Measurements from ENCODE around the gene MORN1.

MORN1 gene

DNA sequence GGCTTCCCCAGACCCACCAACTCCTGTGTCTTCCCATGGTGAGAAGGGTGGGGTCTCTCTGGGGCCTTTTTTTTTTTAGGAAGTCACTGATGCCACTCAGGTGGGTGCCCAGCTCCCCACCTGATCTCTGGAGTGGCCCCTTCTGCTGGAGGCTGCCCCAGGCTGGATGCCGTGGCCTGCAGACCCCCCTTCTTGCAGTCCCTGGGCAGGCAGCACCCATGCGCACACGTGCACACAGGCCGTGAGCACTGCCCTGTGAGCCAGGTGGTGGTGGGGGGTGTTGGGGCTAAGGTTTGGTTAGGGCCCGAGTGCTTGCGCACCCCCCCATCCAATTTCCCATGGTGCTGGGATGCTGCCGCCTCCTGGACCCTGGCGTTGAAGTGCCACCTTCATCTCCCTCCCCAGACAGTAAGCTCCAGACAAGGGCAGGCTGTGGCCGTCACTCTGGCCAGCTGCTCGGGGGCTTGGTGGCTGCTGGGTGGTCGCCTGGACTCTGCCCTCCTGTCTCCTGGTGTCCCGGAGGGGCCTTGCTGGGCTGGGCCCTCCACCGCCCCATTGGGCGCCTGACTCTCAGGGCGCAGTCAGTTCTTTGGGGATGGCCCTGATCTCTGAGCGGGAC is 112.7 kb downstream of the MORN1 start:
- Histone ChIP-seq H3K4me3 (ENCODE audit: low read length) (no peak overlapping the region), H3K27me3 (ENCODE audit: control insufficient read depth, insufficient read depth, low read length) (no peaks in the 10 kb centered on the region), H3K36me3 (ENCODE audit: control insufficient read depth, low read depth, low read length) (no peaks in the 10 kb centered on the region), H3K9me3 (ENCODE audit: control insufficient read depth, low read depth, low read length) (no peaks in the 10 kb centered on the region), H3K27ac (ENCODE audit: low read length) (no peak overlapping the region), H3K9ac (ENCODE audit: low read length) (no peak overlapping the region), H3K4me1 (ENCODE audit: control insufficient read depth, low read depth, low read length) (peaks cover 44% of the 10 kb centered on the region)

DNA sequence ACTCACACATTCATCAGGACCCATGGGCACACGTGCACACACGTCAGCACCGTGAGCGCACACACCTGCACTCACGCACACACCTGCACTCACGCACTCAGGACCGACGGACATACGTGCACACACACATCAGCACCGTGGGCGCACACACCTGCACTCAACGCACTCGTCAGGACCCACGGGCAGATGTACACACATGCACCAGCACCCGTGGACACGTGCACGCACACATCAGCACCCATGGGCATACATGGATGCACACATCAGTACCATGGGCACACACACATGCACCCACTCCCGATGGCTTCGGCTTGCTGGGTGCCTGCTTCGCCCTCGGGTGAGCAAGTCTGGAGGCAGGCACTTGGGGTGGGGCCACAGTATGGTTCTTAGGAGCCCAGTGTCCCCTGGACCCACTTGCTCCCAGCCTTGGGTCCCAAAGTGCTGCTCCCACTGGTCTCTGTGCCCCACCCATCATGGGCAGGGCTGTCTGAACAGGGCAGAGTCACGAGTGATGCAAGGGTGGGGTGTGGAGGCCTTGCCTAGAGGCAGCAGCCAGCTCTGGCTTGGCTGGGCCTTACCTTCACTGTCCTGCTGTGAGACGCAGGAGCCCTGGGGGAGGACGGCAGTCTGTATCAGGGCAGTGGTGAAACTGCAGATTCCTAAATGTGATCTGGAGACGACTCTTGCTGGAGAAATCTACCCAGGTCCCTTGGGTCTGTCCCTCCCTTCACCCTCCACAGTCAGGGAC is 113.4 kb downstream of the MORN1 start:
- H3K27me3 ChIP-seq (ENCODE audit: control insufficient read depth, insufficient read depth, low read length) = no peaks in the 10 kb centered on the region
- no peak overlapping the region for H3K4me3 ChIP-seq (ENCODE audit: low read length)
- H3K9me3 ChIP-seq (ENCODE audit: control insufficient read depth, low read depth, low read length) = no peaks in the 10 kb centered on the region
- no peaks in the 10 kb centered on the region for H3K36me3 ChIP-seq (ENCODE audit: control insufficient read depth, low read depth, low read length)
- H3K27ac ChIP-seq (ENCODE audit: low read length) = peak overlapping the region; percentile 20
- no peak overlapping the region for H3K9ac ChIP-seq (ENCODE audit: low read length)
- peaks cover 44% of the 10 kb centered on the region for H3K4me1 ChIP-seq (ENCODE audit: control insufficient read depth, low read depth, low read length)

DNA sequence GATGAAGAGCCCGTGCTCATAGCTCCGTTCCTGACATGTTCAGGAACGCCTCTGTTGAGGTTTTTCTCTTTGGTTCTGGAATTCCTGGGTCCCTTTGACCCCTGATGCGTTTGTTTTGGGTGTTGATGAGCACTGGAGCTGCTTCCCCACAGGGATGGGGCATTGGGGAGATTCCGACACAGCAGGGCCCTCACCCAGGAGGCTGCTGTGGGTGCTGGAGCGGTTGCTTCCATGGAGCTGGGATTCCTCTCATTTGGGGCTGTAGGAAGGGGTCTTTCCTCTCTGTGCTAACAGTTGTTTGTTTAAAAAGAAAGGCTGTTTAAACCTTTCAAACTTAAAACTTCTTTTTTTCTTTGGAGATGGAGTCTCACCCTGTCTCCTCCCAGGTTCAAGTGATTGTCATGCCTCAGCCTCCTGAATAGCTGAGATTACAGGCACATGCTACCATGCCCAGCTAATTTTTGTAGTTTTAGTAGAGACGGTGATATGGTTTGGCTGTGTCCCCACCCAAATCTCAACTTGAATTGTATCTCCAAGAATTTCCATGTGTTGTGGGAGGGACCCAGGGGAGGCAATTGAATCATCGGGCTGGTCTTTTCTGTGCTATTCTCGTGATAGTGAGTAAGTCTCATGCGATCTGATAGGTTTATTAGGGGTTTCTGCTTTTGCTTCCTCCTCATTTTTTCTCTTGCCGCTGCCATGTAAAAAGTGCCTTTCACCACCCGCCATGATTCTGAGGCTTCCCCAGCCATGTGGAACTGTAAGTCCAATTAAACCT is 114.4 kb downstream of the MORN1 start:
- Histone ChIP-seq H3K4me3 (ENCODE audit: low read length) (no peak overlapping the region), H3K9ac (ENCODE audit: low read length) (no peak overlapping the region), H3K36me3 (ENCODE audit: control insufficient read depth, low read depth, low read length) (no peaks in the 10 kb centered on the region), H3K4me1 (ENCODE audit: control insufficient read depth, low read depth, low read length) (peaks cover 48% of the 10 kb centered on the region), H3K27me3 (ENCODE audit: control insufficient read depth, insufficient read depth, low read length) (no peaks in the 10 kb centered on the region), H3K27ac (ENCODE audit: low read length) (no peak overlapping the region), H3K9me3 (ENCODE audit: control insufficient read depth, low read depth, low read length) (no peaks in the 10 kb centered on the region)

DNA sequence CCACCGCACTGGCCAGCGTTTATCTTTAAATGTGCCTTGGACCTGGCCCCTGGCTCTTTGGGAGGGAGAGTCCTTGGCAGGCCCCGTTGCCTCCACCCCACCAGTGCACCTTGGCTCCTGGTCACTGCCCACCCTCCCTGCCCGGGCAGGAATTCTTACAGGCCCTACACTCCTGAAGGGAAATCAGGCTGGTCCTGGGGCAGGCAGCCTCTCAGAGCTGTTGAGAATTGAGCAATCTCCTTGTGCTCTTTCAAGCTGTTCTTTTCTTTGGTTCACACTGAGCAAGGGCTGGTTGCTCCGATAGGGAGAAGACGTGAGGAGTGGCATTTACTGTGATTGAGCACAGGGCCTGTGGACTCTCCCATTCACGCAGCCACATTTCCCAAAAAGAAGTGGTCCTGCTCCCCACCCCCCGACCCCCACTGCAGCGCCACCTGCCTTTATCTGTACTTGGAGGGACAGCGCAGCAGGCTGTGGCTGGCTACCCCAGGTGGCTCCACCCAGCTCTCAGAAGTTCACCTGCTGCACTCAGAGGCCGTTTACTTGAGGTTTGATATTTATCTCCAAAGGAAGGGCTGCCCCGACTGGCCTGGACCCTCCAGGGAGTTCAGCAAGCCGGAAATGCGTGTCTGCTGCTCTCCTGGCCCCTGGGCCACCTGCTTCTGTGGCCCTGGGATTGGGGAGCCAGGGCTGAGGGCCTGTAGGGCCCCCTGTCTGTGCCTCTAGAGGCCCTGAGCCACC is 115.4 kb downstream of the MORN1 start:
- Histone ChIP-seq H3K4me1 (ENCODE audit: control insufficient read depth, low read depth, low read length) (peaks cover 56% of the 10 kb centered on the region), H3K4me3 (ENCODE audit: low read length) (no peak overlapping the region), H3K9me3 (ENCODE audit: control insufficient read depth, low read depth, low read length) (no peaks in the 10 kb centered on the region), H3K36me3 (ENCODE audit: control insufficient read depth, low read depth, low read length) (no peaks in the 10 kb centered on the region), H3K9ac (ENCODE audit: low read length) (no peak overlapping the region), H3K27me3 (ENCODE audit: control insufficient read depth, insufficient read depth, low read length) (no peaks in the 10 kb centered on the region), H3K27ac (ENCODE audit: low read length) (no peak overlapping the region)

DNA sequence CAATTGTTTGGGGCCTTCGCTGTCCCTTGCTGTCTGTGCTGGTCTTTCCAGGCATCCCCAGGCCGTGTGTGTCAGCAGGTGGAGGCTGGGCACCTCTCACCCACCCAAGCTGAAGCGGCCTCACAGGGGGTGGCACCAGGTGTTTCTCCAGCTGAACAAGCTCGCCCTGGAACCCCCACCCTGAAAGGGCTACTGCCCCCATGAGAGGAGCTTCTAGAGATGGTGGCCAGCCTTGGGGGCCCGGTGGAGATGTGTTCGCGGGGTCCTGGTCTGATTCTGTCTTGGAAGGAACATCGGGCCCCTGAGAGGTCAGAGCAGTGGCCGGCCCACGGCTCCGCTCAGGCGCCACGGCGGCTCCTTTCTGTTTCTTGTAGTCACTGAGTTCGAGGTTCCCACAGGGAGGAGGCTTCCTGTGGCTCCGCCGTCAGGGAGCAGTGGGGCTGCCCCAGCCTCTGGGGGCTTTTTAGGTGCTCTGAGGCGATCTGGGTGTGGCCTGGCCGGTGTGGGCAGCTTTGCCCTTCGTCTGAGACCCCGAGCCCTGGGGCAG is 116.4 kb downstream of the MORN1 start:
- no peak overlapping the region for H3K4me3 ChIP-seq (ENCODE audit: low read length)
- H3K4me1 ChIP-seq (ENCODE audit: control insufficient read depth, low read depth, low read length) = peaks cover 62% of the 10 kb centered on the region
- no peaks in the 10 kb centered on the region for H3K9me3 ChIP-seq (ENCODE audit: control insufficient read depth, low read depth, low read length)
- no peaks in the 10 kb centered on the region for H3K27me3 ChIP-seq (ENCODE audit: control insufficient read depth, insufficient read depth, low read length)
- H3K27ac ChIP-seq (ENCODE audit: low read length) = no peak overlapping the region
- H3K36me3 ChIP-seq (ENCODE audit: control insufficient read depth, low read depth, low read length) = no peaks in the 10 kb centered on the region
- no peak overlapping the region for H3K9ac ChIP-seq (ENCODE audit: low read length)

DNA sequence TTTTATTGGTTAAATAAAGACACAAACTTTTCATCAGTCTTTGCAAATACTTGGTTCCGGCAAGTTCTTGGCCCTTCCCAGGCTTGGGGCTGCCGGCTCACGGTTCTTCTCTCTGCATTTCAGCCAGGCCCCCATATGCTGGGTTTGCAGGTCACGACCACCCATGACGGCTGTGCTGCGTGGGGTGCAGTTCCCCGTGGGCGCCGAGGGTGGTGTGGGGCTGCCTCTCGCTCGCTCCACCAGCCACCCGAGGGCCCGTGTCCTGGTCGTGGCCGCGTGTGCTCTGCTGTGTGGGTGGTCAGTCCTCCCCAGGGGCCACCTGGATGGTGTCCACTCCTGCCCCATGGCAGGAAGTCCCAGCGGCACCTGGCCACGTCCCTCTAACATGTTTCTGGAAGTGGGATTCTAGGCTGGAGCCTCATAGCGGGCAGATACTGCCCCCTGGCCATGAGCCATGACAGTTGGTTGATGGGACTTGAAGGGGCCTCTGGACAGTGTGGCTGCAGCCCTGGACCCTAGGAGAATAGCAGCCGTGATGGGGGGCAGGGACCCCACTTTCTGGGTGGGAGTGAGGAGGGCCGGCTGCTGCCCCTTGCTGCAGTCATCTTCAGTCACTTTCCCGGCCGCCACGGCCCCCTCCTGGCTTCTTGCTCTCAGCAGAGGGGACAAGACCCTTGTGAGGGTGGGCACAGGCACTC is 117.0 kb downstream of the MORN1 start:
- Histone ChIP-seq H3K4me1 (ENCODE audit: control insufficient read depth, low read depth, low read length) (peaks cover 55% of the 10 kb centered on the region), H3K27me3 (ENCODE audit: control insufficient read depth, insufficient read depth, low read length) (no peaks in the 10 kb centered on the region), H3K36me3 (ENCODE audit: control insufficient read depth, low read depth, low read length) (no peaks in the 10 kb centered on the region), H3K4me3 (ENCODE audit: low read length) (no peak overlapping the region), H3K9ac (ENCODE audit: low read length) (no peak overlapping the region), H3K9me3 (ENCODE audit: control insufficient read depth, low read depth, low read length) (no peaks in the 10 kb centered on the region), H3K27ac (ENCODE audit: low read length) (no peak overlapping the region)

DNA sequence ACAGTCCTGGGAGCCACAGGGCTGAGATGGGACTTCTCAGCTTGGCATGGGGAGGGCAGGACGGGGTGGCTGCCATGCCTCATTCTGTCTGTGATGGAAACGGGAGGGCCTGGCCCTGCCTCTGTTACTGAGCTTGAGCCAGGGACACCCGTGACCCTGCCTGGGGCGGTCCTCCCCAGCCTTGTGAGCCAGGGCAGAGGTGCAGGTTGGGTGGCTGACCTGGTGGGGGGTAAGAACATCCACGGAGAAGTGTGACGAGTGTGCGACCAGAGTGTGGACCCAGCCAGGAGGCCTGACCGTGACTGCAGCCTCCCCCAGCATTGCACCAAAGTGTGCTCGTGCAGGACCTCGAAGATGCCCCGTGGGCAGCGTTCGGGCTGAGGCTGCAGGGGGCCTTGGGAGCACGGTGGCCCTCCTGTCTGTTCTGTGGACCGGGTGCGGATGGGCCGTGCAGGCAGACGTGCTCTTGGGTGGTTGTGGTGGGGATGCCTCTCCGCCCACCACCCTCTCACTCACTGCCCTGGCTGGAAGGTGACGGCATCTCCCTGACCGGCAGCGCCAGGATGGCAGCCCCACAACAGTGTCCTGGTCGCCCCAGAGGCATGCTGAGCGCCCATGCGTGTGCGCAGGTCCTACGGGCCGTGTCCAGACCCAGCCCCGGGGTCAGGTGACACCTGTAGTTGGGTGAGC is 117.8 kb downstream of the MORN1 start:
- no peak overlapping the region for H3K4me3 ChIP-seq (ENCODE audit: low read length)
- H3K27ac ChIP-seq (ENCODE audit: low read length) = no peak overlapping the region
- H3K9me3 ChIP-seq (ENCODE audit: control insufficient read depth, low read depth, low read length) = no peaks in the 10 kb centered on the region
- no peaks in the 10 kb centered on the region for H3K27me3 ChIP-seq (ENCODE audit: control insufficient read depth, insufficient read depth, low read length)
- H3K36me3 ChIP-seq (ENCODE audit: control insufficient read depth, low read depth, low read length) = no peaks in the 10 kb centered on the region
- H3K4me1 ChIP-seq (ENCODE audit: control insufficient read depth, low read depth, low read length) = peaks cover 51% of the 10 kb centered on the region
- H3K9ac ChIP-seq (ENCODE audit: low read length) = no peak overlapping the region

DNA sequence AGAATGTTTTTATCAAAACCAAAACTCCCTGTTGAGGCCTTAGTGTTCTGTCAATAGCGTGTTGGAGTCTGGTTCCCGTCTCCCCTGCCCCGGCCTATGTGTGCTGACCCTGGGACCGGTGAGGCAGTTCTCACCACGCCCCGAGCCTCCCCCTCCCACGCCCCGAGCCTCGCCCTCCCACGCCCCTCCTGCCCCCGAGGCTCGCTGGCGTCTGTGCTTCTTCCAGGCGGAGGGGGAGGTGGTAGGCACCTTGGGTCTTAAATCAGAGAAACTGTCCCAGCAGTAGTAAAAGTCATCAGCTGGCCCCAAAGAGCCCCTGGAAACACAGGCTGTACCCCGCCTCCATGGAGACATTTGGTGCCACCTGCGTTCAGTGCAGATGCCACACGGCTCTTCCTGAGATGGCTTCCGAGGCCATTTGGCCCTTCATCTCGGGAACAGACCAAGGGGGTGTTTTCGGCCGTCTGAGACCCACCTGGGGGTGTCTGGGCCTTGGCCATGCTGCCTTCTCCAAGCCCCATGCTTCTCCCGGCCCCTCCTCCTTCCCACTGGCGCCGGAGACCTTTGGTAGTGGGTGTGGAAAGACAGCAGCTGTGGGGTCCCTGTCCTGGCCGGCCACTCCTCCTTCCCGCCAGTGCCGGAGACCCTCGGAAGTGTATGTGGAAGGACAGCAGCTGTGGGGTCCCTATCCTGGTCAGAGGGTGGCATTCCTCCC is 118.5 kb downstream of the MORN1 start:
- no peaks in the 10 kb centered on the region for H3K9me3 ChIP-seq (ENCODE audit: control insufficient read depth, low read depth, low read length)
- no peak overlapping the region for H3K4me3 ChIP-seq (ENCODE audit: low read length)
- peaks cover 44% of the 10 kb centered on the region for H3K4me1 ChIP-seq (ENCODE audit: control insufficient read depth, low read depth, low read length)
- H3K27me3 ChIP-seq (ENCODE audit: control insufficient read depth, insufficient read depth, low read length) = no peaks in the 10 kb centered on the region
- H3K36me3 ChIP-seq (ENCODE audit: control insufficient read depth, low read depth, low read length) = no peaks in the 10 kb centered on the region
- no peak overlapping the region for H3K27ac ChIP-seq (ENCODE audit: low read length)
- no peak overlapping the region for H3K9ac ChIP-seq (ENCODE audit: low read length)

DNA sequence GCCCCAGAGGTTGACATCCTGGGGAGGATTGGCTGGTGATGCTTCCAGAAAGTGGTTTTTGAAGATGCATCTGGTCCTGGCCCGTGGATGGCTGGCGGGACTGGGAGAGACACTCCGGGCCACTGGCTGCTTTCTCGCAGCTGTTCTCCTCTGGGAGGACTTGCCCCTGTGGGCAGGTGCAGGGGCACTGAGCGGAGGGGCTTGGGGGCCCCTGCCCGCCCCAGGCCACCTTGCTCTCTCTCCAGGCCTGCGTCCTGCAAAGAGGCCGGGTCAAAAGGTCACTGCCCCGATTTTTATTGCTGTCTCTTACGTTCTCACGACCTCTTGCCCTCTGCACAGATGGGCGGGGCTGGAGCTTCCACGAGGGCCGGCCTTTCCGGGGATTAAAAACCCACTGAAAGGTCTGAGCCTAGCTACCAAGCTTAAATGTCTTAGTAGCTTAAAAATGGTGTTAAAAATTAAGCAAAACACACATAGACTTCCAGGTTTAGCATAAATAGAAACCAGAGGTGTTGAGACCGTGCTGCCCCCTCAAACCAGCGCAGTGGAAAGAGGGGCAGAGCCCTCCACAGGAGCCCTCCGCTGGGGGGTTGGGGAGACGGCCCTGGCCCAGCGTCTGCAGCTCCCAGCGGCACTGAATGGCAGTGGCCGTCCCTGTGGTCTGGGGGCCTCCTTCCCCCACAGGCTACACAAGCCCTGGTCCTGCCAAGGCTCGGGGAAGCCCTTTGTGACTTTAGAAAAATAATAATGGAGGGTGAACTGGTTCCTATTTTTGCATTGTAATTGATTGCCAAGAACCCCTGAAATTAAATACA is 119.3 kb downstream of the MORN1 start:
- Histone ChIP-seq H3K4me1 (ENCODE audit: control insufficient read depth, low read depth, low read length) (peaks cover 36% of the 10 kb centered on the region), H3K27me3 (ENCODE audit: control insufficient read depth, insufficient read depth, low read length) (no peaks in the 10 kb centered on the region), H3K9me3 (ENCODE audit: control insufficient read depth, low read depth, low read length) (no peaks in the 10 kb centered on the region), H3K9ac (ENCODE audit: low read length) (no peak overlapping the region), H3K27ac (ENCODE audit: low read length) (no peak overlapping the region), H3K36me3 (ENCODE audit: control insufficient read depth, low read depth, low read length) (no peaks in the 10 kb centered on the region), H3K4me3 (ENCODE audit: low read length) (no peak overlapping the region)
